GM15510 (cell line): Measurements from ENCODE around the gene TRERF1.

Experiments
- POLR2A ChIP-seq: IDR thresholded peaks from 3 replicates; pipeline ENCODE4 v1.6.1; 2011; ENCODE audit warnings: borderline replicate concordance; ENCODE audit not compliant: insufficient read length; ENCODE audit errors: extremely low read depth

The TRERF1 gene

DNA sequence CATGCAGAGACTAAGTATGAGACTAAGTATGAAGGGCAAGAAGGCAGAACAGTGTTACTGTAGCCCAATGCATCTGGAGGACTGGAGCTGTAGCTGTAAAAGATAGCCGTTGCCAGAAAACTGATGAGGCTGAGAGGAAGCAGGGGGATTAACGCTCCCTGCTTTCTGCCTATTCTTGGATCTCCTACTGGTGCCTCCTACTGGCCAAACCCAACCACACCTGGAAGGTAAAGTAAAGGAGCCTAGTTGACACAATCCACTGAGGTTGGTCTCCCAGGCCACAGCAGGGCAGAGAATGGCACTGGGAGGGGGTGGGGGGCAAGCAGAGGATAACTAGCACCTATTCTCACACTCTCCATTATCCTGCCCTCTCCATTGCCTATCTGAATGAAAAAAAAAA, 129.1 kb downstream of the TRERF1 start:
- no peak for TF ChIP-seq POLR2A

DNA sequence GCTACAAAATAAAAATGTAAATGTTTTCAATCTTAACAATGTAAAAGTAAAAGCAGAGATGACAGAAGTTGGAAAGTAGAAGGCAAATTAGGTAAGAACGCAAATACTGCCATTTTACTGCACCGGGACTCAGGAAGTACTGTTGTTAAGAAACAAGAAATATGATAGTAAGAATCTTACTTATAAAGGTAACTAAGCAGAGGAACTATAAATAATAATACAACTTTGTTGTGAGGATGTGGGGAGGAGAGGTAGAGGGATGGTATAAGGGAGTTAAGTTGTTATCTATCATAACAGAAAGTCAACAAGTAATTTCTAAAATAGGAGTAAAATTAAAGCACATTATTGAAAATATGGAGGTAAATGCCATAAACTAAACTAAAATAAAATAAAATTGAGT, 129.8 kb downstream of the TRERF1 start:
- TF ChIP-seq POLR2A = no peak

DNA sequence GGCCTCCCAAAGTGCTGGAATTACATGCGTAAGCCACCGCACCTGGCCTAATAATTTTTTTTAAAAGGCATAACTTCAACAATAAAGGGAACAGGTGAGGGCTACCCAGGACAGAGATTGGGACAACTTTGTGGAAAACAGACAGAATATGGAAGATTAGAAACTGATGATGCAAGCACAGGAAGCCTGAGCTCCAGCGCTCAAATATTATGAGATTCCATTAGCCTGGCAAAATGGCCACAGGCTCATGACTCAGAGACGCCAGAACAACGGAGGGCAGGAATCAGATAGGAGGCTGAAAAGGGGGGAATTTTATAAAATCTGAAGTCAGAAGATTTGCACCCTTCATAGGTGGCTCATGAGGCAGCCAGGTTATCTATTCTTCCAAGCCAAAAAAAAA, 131.0 kb downstream of the TRERF1 start:
- TF ChIP-seq POLR2A = no peak

DNA sequence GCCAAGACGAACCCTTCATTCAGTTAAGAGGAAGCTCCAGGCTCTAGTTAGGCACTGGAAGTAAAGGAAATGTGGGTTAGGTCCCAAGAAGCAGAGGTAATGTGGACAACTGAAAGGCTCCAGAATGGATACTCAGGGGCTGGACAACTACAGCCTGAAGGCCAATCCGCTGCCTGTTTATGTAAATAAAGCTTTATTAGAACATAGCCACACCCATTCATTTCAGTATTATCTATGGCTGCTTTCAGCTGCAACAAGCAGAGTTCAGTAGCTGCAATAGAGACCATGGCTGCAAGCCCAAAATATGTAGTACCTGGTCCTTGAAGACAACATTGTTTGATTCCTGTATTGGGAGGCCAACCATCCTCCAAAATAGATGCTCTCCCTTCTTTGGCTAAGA, 133.2 kb downstream of the TRERF1 start:
- no peak for TF ChIP-seq POLR2A

DNA sequence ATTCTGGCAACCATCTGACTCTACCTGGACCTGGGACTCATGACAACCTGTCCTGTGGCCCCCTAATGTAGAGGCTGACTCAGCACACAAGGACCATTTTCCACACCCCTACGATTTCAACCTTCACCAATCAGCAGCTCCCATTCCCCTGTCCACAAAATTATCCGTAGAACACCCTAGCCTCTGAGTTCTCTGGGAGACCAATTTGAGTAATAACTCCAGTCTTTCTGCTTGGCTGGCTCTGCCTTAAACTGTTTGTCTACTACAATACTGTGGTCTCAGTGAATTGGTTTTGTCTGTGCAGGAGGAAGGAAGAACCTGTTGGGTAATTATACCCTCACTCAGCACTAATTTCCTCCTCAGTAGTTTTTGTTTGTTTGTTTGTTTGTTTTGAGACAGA, 134.7 kb downstream of the TRERF1 start:
- no peak for TF ChIP-seq POLR2A

DNA sequence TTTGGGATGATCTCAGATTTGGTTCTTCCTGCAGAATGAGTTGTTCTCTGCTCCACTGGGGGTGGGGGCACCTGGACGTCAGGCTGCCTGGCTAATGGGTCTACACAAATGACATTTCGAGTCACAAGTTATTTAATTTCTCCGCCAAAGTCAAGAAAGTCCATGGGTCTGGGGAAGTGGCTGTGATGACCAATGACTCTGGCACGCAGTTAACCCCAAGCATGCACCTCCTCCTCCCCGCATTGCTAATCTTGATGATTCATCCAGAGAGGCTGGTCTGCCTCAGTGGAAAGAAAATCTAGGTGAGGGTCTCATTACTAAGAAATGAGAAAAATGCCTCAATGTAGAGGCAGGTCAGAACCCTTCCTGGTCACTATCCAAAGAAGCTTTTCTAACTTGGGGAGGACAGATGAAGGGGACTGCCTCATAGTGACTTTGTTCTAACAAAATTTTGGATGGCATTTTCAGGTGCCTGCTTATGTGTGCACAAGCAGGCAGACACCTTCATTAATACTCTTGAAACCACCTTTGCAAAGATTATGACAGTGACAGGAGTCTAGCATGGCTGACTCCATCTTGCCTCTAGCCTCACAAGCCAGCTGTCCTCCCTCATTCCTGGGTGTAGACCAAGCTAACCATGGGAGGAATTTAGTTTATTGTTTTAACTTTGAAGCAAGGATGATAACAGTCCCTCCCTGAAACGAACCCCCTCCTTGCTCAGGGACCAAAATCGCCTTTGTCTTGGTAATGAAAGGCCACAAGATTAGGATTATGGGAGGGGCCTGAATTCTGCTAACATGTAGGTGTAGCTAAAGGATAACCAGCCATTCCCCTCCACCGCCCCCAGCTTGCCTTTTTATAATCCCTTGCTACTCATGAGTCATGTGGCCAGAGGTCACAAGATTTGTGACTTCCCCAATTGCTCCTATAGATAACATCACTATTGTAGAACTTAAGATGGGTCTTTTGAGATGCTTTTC, 135.4 kb downstream of the TRERF1 start:
- TF ChIP-seq POLR2A = no peak

DNA sequence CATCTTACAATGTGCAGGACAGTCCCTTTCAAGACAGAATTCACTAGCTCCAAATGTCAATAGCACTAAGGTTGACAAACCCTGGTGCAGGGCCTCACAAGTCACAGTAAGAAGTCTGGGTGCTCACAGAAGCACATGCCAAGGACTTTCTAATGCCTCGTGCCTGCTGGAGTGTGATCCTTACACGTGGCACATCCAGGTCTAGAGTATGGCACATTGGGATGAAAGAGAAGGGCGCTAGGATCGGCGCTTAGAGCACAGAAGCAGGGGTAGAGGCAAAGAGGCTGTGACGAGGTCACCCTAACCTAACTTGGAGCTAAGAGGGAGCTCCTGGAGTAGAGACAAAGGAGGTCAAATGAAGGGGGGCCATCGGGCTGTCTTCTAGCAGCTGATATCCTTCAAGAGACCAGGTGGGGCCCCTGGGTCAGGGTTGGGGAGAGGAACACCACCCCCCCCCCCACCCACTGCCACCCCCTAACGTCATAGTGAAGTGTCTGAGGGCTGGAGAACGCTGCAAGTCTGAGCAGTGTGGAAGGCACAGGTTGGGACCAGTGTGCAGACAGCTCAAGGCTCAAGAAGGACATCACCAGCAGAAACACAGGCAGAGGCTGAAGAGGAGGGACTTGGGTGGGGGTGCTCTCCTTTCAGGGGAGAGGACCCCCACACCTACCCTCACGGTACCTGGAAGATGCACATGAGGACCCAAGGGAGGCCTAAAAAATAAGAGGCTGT, 136.3 kb downstream of the TRERF1 start:
- TF ChIP-seq POLR2A = no peak

DNA sequence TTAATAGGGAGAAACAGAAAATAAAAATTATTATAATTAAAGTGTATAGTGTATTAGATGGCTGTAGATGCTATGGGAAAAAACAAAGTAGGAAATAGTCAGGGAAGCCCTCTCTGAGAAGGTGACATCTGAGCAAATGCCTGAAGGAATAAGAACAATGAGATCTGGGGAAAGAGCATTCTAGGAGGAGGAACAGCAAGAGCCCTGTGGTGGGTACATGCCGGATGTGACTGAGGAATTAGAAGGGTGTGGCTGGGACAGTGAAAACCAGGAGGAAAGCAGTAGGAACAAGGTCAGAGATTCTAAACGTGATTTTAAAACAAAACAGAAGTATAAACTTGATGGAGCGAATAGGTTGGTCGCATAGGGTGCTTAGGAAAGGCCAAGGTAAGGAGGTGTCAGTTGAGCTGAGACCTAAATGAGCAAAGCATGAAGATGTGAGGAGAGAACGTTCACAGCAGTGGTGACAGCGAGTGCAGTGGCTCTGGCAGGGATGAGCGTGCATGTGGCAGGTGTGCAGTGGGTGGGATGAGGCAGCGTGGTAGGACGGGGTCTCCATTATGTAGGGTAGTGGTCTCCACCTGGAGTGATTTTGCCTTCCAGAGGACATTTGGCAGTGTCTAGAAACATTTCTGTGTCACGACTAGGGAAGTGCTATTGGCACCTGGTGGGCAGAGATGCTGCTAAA, 137.0 kb downstream of the TRERF1 start:
- TF ChIP-seq POLR2A = no peak

DNA sequence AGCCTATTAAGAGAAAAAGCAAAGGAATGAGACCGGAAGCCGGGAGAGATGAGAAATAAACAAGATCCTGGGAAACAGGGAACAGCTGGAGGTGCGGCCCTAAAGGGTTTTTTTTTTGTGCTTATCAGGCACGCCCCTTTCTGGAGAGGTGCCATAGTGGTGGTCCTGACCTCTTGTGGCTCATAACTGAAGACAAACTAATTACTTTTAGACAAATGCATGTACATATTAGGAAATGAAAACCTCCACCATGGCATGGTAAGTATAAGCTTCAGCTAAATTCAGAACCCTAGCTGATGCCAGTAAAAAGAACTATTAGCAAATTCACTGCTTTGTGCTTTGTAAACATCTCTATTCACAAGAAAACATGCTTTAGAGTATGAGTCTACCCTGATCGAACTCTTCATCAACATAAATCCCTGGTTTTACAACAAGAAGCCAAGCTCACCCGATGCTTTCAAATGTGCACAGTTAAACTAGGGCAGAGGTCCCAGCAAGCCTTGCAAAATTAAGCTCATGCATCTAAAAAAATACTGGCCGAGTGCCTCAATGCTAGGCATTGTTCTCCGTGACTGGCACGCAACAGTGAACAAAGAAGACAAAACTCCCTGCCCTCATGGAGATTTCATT, 137.7 kb downstream of the TRERF1 start:
- TF ChIP-seq POLR2A = no peak

DNA sequence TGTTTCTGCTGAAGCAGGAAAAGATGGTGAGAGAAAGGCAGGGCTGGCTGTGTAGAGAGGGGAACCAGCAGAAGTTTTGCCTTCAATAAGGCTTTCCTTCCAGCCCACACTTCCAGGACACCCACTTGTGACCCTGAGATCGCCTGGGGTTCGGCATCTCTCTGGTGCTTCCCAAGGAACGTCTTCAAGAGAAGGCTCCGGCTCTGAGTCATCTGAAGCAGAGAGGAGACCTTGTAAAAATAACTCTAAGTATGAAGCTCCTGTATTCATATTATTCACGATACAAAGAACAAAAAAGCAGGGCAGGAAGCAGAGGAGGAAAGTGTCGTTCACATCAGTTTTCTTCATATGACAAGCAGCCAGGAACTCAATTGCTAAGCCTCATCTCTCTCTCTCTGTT, 138.7 kb downstream of the TRERF1 start:
- no peak for TF ChIP-seq POLR2A

DNA sequence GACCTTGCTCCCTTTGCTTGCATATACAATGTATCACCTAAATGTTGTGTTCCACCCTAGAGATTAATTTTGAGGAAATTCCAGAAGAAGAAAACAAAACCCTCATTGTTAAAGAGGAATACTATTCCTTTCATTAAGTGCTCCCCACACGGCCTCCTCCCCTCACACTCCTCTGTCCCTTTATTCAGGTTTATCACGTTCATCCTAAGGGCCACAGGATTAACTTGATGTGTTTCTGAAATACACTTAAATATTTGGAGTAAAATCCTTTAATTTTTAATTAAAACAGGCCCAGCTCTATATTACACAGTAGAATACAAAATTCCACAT, 144.6 kb downstream of the TRERF1 start:
- no peak for TF ChIP-seq POLR2A

DNA sequence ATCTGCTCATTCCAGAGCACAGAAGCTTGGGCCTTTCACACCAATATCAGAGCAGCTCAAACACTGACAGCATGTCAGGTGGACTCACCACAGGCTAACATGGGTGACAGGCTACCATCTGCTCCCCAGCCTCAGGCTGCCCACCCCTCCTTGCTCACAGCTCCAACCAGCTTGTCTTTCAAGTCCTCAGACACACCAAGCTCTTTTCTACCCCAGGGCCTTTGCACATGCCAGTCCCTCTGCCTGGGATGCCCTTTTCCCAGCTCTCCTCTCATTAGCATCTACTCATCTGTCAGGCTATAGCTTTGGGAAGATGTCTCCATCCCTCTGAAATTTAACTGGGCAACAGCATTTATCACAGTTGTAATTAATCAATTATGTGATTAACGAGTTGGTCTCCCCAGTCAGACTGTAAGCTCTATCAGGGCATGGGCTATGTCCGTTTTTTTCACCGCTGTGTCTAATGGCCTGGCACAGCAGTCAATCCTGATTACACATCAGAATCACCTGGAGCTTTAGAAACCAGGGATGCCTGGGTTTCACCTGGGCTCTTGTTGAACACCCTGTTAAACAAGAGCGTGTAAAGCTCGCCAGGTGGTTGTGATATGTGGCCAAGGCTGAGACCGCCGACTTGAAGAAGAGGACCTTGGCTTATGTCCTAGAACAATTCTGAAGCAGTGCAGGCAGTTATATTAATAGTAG, 145.1 kb downstream of the TRERF1 start:
- TF ChIP-seq POLR2A = no peak

DNA sequence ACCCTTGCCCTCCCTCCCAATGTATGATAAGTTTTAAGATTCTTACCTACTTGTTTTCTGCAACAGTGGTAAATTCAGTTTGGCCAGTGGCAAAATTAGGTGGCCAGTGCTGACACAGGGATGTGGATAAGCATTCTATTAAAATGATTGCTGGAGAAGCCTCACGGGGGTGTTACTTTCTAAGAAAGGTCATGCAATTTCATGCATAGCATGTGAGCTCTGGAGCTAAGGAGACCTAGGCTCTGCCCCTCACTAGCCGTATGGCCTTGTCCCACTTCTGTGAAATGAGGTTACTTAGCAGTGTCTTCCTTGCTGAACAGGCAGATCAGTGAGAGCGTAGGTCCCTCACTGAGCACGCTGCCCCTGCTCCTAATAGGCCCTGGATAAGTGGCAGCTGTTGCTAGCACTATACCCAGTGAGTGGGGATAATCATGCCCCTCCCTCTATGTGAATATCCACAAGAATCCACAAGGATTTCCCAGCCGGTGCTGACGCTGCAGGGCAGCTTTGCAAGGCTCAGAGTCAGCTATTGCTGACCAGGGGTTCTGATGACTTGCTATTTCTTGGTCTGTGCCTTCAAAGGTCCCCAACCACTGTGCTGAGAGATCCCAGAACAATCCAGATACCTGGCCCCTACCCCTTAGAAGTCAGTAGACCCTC, 147.5 kb downstream of the TRERF1 start:
- TF ChIP-seq POLR2A = no peak

DNA sequence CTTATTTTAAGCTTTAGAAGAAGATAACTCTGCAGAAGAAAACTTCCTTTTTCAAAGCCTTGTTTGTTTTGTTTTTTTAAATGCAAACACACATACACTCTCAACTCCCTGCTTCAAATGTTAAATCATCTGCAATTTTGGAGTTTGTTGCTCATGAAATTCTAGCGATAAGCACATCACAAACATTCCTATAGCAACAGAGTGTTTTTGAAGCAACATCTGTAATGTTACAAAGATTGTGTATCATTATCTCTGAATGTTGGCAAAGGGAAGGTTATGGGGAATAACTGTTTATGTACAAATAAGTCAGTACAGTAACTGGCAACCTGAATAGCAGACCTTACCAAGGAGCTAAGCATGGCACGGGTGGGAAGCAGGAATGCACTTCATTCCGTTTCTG, 149.3 kb downstream of the TRERF1 start:
- TF ChIP-seq POLR2A = no peak

DNA sequence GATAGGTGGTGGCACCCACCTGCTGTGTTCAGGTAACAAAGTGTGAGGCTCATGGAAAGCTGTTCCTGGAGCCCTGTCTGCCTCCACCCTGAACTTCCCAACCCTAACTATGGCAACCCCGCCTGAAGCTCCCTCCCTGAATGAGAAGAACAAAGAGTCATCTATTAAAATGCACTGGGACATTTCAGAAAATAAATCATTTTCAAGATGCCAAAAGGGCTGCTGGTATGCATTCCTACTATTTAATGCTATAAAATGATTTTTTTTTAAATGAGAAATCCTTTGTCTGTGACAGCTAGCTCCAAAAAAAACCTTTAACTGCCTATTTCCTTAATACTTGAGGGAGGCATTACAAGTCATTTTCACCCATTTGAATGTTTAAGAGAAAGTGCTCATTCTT, 149.7 kb downstream of the TRERF1 start:
- TF ChIP-seq POLR2A = no peak

DNA sequence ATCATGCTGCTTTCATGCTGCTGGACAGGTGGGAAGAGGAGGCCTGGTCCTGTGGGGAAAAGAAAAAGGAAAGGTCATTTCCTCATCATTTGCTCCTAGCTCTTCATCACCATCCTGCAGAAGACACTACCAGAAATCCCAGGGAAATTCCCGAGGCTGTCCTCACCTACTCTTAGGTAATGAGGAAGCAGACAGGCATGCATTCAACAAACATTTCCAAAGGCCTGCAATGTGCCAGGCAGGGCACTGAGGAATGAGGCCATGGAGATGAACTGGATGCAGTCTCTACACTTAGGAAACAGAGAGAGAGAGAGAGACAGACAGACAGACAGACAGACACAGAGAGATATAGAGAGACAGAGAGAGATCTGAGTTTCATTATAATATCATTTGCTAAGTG, 151.0 kb downstream of the TRERF1 start:
- TF ChIP-seq POLR2A = no peak
